HG02840 (cell line): ENCODE results near the gene NDUFA9.

ENCODE experiments used
- ATAC-seq: cut with Tn5 transposase; IDR thresholded peaks from one replicate; pipeline ENCODE4 v1.9.1; 2021; ENCODE audit warnings: mild to moderate bottlenecking, moderate library complexity, moderate number of reproducible peaks; ENCODE audit not compliant: unreplicated experiment, low FRiP score

Gene NDUFA9

GRCh38 chr12:4648501-4649357, at the start of gene NDUFA9, which contains the start of gene AKAP3:
Gene NDUFA9 (plus strand): TSS chr12:4649114. CDS start chr12:4649127, 13 bp downstream.
Gene AKAP3 (minus strand): TSS chr12:4649051. CDS start chr12:4638196, 10,855 bp downstream.
- ATAC-seq, result peak; percentile 88

- ATAC-seq, result no peak
These were observed 45.5 kb upstream of the NDUFA9 start for GRCh38 chr12:4603421-4603820.

GRCh38 chr12:4603946-4604345, 45.0 kb upstream of the NDUFA9 start:
- ATAC-seq, result no peak

- ATAC-seq, result peak; percentile 90
These were observed 44.2 kb upstream of the NDUFA9 start for GRCh38 chr12:4604684-4605193.

- ATAC-seq, result no peak
These were observed 41.9 kb upstream of the NDUFA9 start for GRCh38 chr12:4607056-4607455.

GRCh38 chr12:4609071-4609470, 39.8 kb upstream of the NDUFA9 start:
- no peak for ATAC-seq

GRCh38 chr12:4610481-4610880, 38.4 kb upstream of the NDUFA9 start:
- ATAC-seq, result no peak

- no peak for ATAC-seq
These were observed 33.2 kb upstream of the NDUFA9 start for GRCh38 chr12:4615667-4616066.

- ATAC-seq, result no peak
These were observed 27.4 kb upstream of the NDUFA9 start for GRCh38 chr12:4621511-4621910.

- no peak for ATAC-seq
These were observed 22.4 kb upstream of the NDUFA9 start for GRCh38 chr12:4626543-4626942.

GRCh38 chr12:4628406-4628805, 20.5 kb upstream of the NDUFA9 start:
- ATAC-seq, result no peak

GRCh38 chr12:4630262-4630661, 18.7 kb upstream of the NDUFA9 start:
- no peak for ATAC-seq

- no peak for ATAC-seq
These were observed 5.2 kb upstream of the NDUFA9 start for GRCh38 chr12:4643747-4644146.

GRCh38 chr12:4645023-4645422, 3.9 kb upstream of the NDUFA9 start:
- ATAC-seq, result no peak

- ATAC-seq, result peak; percentile 20
These were observed 812 bp upstream of the NDUFA9 start for GRCh38 chr12:4648104-4648500.

GRCh38 chr12:4649358-4649661, 396 bp downstream of the NDUFA9 start:
- no peak for ATAC-seq

GRCh38 chr12:4653257-4653656, 4.3 kb downstream of the NDUFA9 start:
- no peak for ATAC-seq

- no peak for ATAC-seq
These were observed 4.8 kb downstream of the NDUFA9 start for GRCh38 chr12:4653691-4654090.

- no peak for ATAC-seq
These were observed 15.1 kb downstream of the NDUFA9 start for GRCh38 chr12:4663971-4664505.

GRCh38 chr12:4665236-4665635, 16.3 kb downstream of the NDUFA9 start:
- ATAC-seq, result no peak

GRCh38 chr12:4679711-4680110, 30.8 kb downstream of the NDUFA9 start:
- no peak for ATAC-seq

GRCh38 chr12:4681732-4682131, 32.8 kb downstream of the NDUFA9 start:
- ATAC-seq, result no peak
